Stimulated activated naive CD8-positive, alpha-beta T cell treated with anti-CD3 and anti-CD28 coated beads, Interleukin-15, Interleukin-2, amounts not matched to agents 100 U/mL and 50 U/mL, for 24 hours (primary cell): Measurements from ENCODE around the gene ZNF10.

Experiments used
- ATAC-seq: fragments of 150-1000 bp; cut with Tn5 transposase; one replicate; pipeline ENCODE4 v1.10.0; 2021
- DNase-seq: peaks from one replicate; pipeline ENCODE4 v3.0.0; 2021

The ZNF10 gene

DNA sequence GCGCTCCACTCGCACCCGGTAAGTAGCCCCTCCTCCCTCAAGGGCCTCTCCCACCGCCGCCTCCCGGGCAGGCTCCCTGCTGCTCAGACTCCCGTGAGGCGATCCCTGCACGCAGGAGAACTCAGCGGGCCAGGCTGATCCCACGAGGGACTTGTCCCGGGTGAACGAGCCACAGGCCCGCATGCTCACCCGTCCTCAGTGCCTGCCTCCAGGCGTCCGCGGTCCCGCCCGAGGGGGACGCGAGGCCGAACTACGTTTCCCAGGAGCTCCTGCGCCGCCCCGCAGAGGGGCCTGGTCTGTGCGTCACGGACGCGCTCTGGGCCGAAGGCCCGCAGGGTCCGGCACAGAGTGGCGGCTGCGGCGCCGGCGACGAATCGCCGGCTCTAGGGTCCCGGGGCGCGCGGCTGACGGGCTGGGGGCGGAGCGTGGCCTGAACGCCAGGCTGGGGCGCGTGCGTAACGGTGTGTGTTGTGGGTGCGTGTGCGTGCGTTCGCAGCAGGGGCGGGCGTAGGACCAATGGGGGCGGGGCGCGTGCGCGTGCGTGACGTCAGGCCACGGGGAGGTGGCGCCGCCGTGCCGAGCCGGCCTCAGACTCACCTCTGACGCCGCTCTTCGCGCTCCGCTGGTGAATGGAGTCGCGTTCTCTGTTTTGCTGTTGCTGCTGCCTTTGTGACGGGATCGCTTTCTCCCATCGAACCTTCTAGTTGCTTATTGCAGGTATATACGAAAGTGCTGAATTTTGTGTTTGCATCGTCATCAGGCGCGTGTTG is at the start of gene ZNF10, which contains the start of gene ZNF891:
TSS of gene ZNF10 (plus strand) at position 590 of the 770 bp plus-strand sequence. CDS start 13,866 bp downstream, outside the sequence.
TSS of gene ZNF891 (minus strand) at position 237 of the 770 bp plus-strand sequence. CDS start 8,356 bp downstream, outside the sequence.
- ATAC-seq (peak; percentile 97), DNase-seq (peak; percentile 99)

DNA sequence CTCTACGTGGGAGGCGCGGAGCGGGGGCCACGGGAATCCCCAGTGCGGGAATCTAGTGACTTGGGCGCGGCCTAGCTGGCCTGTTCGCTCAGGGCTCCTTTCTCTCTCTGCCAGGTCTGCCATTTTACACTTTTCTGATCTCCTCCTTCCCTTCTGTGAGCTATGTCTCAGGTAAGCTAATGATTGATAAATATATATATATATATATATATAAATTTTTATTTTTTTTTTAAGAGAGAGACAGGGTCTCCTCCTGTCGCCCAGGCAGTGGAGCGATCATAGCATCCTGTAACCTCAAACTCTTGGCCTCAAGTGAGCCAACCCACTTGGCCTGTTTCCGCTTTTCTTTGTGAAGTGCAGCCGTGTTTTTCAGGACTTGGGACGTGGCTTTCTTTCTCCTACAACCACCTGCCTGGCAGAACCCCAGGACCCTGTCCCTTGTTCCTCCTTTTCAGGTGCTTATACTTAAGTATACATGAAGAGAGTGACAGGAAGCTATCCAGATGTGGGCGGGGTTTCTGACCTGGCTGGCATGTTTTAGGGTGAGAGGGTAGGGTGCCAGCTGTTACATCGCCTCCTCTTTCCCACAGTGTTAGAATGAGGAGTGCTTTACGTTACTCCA is 49.2 kb upstream of the ZNF10 start:
- ATAC-seq (no peak), DNase-seq (no peak)

DNA sequence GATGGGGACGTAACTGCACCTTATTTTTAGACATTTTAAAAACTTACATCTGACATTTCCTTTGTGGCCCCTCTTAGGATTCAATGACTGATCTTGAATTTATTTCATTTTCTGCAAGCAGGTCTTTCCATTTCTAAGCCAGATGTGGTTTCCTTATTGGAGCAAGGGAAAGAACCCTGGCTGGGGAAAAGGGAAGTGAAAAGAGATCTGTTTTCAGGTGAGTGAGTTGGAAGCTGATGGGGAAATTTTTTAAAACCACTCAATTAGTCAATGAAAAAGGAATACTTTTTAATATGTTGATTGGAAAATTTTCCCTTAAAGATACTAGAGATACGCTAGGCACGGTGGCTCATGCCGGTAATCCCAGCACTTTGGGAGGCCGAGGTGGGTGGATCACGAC is 47.1 kb upstream of the ZNF10 start:
- no peak for ATAC-seq

DNA sequence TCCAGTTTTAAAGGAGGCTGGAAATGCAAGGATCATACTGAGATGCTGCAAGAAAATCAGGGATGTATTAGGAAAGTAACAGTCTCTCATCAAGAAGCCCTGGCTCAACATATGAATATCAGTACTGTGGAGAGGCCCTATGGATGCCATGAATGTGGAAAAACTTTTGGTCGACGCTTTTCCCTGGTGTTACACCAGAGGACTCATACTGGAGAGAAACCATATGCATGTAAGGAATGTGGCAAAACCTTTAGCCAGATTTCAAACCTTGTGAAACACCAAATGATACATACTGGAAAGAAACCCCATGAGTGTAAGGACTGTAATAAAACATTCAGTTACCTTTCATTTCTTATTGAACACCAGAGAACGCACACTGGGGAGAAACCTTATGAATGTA is 24.8 kb upstream of the ZNF10 start:
- DNase-seq (no peak), ATAC-seq (no peak)

More for the DNA sequence above, 47.1 kb upstream of the ZNF10 start:
- DNase-seq = no peak

DNA sequence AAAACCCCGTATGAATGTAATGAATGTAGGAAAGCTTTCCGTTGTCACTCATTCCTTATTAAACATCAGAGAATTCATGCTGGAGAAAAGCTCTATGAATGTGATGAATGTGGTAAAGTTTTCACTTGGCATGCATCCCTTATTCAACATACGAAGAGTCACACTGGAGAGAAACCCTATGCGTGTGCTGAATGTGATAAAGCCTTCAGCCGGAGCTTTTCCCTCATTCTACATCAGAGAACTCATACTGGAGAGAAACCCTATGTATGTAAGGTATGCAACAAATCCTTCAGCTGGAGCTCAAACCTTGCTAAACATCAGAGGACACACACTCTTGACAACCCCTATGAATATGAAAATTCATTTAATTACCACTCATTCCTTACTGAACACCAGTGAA is 24.2 kb upstream of the ZNF10 start:
- ATAC-seq = no peak
- no peak for DNase-seq

DNA sequence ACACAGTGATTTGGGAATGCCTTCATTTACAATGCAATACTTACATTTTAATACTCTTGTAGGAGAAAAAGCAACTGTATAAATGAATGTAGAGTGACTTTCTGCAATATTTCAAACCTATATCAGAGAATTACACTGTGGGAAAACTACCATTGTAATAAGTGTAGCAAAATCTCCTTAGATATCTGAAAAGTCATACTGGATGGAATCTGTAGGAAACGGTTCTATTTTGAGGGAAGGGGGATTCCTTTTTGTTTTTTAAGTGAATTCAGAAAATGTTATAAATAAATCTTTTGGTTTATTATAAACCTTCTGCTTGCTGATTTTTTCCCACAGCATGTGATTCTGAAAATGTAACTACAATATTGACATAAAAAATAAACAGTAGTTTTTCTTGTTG is 23.3 kb upstream of the ZNF10 start:
- no peak for DNase-seq
- no peak for ATAC-seq

DNA sequence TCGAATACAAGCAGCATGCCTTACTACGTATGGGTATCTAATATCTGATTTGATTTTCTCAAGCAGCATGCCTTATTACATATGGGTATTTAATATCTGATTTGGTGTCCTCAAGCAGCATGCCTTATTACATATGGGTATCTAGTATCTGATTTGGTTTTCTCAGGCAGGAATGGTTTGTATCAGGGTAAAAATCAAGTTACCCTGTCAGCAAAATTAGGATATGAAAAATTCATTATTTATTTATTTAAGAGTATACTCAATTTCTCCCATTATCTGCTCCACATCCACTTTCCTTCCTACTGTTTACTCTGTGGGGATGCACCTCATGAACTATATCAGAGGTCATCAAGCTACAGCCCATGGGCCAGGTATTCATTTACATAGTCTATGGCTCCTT is 22.3 kb upstream of the ZNF10 start:
- ATAC-seq = no peak
- no peak for DNase-seq

DNA sequence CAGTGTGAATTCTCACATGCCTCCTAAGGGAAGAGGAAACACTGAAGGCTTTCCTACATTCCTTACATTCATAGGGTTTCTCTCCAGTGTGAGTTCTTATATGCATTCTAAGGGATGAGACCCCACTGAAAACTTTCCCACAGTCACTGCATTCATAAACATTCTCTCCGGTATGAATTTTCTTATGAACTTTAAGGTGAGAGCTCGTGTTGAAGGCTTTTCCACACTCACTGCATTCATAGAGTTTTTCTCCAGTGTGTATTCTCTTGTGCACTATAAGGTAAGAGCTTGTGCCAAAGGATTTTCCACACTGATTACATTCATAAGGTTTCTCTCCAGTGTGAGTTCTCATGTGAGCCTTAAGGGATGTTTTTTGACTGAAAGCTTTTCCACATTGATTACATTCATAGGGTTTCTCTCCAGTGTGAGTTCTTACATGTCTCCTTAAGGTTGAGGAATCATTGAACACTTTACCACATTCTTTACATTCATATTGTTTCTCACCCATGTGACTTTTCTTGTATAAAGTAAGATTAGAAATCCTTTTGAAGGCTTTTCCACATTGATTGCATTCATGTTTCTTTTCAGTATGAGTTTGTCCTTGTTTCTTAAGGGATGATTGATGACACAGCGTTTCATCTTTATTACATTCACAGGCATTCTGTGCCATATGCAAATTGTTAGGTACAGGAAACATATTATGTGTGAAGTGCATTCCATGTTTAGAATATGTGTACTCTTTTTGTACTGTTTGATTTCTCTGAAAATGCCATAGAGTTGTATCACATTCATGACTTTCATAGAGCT is 9.8 kb upstream of the ZNF10 start:
- ATAC-seq (no peak), DNase-seq (no peak)

DNA sequence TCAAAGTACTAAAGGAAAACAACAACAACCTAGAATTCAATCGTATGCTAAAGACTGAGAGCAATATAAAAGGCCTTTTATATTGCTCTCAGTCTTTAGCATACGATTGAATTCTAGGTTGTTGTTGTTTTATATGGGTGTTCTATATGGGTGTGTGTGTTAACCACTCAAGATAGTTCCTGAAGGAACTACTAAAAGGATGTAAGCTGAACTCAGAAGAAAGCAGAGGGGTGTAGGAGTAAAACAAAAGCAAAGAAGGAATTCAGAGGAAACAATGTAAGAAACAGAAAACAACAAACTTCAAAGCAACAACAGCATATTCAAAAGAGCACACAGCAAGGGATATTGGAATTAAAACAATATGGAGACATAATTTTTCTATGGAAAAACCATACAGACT is 5.8 kb upstream of the ZNF10 start:
- ATAC-seq (no peak), DNase-seq (no peak)

DNA sequence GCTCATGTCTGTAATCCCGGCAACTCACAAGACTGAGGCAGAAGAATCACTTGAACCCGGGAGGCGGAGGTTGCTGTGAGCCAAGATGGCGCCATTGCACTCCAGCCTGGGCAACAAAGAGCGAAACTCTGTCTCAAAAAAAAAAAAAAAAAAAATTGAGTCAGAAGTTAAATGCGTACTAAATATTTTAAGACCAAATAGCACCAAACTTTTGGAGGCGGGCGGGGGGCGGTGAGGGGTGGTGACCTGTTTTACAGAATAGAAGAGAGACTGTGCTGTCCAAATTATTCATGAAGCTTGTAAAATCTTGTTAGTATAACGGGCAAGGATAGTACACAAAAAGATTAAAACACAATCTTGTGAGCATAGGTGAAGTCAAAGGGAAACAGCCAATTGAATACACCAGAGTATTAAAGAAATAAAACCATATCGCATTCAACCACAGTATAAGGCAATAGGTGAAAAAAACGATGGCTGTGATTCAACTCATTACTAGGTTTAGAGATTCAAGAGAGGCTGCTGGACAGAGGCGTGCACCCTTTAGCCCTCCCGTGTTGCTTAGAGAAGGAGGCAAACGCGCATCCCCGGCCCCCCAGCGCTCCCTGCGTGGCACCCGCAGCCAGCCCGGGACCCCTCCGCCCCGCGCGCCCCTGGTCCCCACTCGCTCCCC is 924 bp upstream of the ZNF10 start:
- ATAC-seq = peak; percentile 8
- DNase-seq = no peak

DNA sequence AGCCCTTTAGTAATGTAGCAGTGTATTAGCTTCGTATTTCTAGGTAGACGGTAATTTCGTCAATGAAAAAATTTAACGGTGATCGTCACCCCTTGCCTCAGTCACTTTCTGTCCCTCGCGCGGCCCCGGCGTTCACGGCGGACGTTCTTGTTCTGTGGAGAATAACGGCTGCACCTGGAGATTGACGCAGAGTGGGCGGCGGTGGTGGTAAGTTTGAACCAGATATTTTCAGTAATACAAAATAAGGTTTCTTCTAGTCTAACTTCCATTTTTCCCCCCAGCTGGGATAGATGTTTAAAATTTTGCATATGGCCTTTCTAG is 341 bp downstream of the ZNF10 start:
- peak; percentile 53 for DNase-seq
- ATAC-seq = no peak

DNA sequence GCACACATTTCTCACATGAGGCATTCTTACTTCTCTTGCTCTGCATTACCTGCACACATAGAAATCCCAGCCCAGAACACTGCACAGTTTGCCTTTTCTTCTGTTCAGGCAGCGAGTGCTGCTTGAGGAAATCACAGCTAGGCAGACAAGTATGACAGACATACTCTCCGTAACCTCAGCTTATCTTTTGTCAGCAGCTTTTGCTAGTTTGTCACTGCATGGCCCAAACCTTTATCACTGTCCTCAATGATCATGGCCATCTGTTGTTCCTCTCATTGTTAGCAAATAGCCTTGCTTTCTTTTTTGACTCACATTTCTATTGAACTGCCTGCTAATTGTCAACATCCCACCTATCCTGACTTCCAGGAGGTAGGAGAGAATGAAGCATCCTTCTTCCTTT is 5.3 kb downstream of the ZNF10 start:
- DNase-seq (no peak), ATAC-seq (no peak)

DNA sequence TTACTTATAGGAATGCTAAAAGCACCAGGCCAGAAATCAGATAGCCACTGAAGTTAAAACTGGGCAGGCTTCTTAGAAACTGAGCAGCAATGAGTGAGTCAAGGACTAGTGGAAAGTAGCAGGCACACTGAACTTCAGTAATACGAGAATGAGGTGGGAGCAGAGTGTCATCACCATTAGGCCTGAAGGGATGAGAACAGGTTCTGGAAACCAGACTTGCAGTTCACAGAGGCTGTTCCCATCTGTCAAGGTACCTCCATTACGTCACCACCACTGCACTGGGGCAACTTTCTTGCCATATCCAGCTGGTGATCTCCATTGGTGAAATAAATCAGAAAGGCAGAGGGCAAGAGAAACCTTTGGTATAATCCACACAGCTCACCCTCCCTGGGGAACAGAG is 15.6 kb downstream of the ZNF10 start:
- DNase-seq (no peak), ATAC-seq (no peak)

DNA sequence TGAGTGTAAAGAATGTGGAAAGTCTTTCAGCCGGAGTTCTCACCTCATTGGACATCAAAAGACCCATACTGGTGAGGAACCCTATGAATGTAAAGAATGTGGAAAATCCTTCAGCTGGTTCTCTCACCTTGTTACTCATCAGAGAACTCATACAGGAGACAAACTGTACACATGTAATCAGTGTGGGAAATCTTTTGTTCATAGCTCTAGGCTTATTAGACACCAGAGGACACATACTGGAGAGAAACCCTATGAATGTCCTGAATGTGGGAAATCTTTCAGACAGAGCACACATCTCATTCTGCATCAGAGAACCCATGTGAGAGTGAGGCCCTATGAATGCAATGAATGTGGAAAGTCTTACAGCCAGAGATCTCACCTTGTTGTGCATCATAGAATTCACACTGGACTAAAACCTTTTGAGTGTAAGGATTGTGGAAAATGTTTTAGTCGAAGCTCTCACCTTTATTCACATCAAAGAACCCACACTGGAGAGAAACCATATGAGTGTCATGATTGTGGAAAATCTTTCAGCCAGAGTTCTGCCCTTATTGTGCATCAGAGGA is 25.8 kb downstream of the ZNF10 start:
- DNase-seq (no peak), ATAC-seq (no peak)

DNA sequence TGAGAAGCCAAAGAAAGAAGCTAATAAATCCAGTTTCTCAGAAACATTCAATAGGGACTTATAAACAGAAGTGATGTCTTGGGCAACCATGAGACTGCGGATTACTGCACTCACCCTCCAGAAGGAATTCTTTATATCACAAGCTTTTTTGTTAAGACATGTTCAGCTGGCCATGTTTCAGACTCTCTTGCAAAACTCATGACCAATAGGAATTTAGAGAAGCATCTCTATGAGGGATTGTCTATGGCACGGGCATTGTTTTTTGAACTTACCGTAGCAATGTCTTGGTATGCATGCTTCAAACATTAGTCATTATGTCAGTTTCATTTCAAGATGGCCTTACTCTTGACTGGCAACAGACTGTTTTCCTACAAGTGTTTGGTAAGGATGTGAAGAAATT is 35.3 kb downstream of the ZNF10 start:
- no peak for ATAC-seq
- DNase-seq = no peak

DNA sequence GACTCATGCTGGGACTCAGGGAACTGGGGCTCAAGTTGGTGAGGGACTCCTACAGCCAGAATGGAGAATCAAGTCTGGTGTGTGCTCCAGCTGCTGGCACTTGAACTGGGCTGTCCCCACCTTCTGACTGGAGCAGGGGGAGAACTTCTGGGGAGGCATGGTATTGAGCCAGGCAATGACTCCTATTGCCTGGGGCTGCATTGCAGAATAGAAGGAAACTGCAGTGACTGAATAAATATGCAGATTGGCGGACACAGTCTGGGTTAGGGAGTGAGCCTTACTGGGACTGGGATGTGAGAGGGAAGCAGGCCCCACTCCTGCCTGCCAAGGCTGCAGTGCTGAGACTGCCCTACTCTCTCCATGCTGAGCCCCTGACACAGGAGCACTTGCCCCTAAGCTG is 42.1 kb downstream of the ZNF10 start:
- ATAC-seq (no peak), DNase-seq (no peak)

DNA sequence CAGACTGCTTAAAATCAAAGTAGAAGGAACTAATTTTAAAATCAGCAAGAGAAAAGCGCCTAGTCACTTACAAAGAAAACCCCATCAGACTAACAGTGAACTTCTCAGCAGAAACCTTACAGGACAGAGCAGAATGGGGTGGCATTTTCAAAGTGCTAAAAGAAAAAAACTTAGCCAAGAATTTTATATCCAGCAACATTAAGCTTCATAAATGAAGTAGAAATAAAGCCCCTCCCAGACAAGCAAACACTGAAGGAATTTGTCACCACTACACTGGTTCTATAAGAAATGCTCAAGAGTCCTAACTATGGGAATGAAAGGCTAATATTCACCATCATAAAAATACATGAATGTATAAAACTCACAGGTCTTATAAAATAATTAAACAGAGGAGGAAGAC is 44.5 kb downstream of the ZNF10 start:
- ATAC-seq = no peak
- no peak for DNase-seq

DNA sequence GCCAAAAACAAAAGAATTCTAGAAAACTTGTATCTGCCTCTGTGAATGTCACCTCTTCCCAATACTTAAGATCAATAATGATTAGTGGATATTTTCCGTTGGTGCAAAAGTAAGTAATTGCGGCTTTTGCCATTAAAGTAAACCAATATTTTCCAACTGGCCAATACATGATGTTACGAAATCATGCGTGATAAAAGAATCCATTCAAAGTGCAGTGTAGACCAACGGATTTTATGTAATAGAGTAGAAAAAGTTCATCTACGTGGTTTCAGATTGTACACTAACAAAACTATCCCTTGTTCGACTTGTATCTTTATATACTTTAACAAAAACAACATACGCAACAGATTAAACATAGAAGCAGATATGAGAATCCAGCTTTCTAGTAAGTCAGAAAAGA is 50.2 kb downstream of the ZNF10 start:
- ATAC-seq (no peak), DNase-seq (no peak)

DNA sequence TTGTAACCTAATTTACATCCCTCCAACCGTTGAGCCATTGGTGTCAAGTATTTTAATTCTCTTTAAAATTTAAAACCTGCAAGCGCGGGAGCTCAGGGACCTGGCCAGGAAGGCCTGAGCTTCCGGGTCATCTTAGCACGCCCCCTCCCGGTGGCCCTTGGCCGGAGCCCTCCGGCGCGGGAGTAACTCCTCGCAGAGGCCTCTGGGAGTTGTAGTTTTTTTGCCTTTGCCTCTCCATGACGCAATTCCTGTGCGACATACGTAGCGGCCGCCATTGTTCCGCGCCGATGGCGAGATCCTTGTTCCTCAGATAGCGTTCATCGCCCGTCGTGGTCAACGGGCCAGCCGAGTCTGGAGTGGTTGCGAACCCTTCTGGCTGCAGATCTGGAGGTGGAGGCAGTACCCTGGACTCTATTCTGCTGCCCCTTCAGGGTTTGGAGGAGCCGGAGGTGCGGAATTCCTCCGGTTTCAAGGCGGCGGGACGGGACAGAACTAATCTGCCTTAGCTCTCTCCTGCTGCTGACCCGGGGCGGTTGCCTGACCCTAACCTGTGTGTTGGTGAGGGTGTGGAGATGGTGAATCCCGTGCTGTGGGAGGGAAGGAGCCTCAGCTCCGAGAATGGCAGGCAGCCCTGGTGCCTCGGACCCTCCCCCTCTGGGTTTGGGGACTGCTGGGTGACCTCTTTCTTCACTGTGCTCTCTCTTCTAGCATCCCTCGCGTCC is 51.0 kb downstream of the ZNF10 start, which contains the start of gene ZNF268:
TSS of gene ZNF268 (plus strand) at position 258 of the 722 bp plus-strand sequence. CDS start 503 bp downstream, outside the sequence.
- ATAC-seq = peak; percentile 99

DNA sequence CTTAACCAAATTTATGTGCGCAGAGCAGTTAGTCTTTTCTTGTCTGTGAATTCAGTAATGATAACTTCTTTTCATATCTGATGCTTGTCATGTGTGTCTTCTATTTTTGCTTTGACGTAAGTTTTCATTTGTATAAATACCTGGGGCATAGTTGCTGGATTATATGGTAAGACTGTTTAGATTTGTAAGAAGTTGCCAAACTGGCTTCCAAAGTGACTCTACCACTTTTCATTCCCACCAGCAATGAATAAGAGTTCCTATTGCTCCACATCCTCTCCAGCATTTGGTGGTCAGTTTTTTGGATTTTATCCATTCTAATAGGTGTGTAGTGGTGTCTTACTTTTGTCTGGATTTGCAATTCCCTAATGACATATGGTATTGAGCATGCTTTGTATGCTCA is 59.7 kb downstream of the ZNF10 start:
- DNase-seq (no peak), ATAC-seq (no peak)

More for the DNA sequence above, 51.0 kb downstream of the ZNF10 start, which contains the start of gene ZNF268:
- peak; percentile 95 for DNase-seq

DNA sequence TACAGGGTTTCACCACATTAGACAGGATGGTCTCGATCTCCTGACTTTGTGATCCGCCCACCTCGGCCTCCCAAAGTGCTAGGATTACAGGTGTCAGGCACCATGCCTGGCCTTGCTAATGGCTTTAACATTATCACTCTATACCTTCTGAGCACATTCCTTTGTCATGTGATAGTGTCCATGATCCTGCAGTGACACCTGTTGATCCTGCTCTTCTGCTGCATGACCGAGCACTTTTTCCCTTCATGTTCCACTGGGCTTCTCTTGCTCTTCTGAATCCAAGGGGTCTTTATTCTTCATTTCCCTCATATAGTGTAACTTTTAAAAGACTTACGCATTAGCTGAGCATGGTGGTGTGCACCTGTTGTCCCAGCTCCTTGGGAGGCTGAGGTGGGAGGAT is 62.4 kb downstream of the ZNF10 start:
- no peak for ATAC-seq
- DNase-seq = no peak
